ENCODE measurements around the gene SEC11A.

The SEC11A gene

GRCh38 chr15:84659904-84660781 is 55.8 kb downstream of the SEC11A start:
- no peak for TF ChIP-seq YY1 (IDR thresholded peaks at IDR 0.05; ENCODE audit: low read depth)
- no peak for TF ChIP-seq CEBPB (IDR thresholded peaks at IDR 0.05)
- no peak for TF ChIP-seq EGR1 (IDR thresholded peaks at IDR 0.05)
- TF ChIP-seq RAD21 (IDR thresholded peaks at IDR 0.05; ENCODE audit: low read depth), result no peak
- TF ChIP-seq TAF1 (IDR thresholded peaks at IDR 0.05; ENCODE audit: low read depth), result no peak
- no peak for TF ChIP-seq REST (IDR thresholded peaks at IDR 0.05; ENCODE audit: low read depth)
- TF ChIP-seq FOXM1 (IDR thresholded peaks at IDR 0.05; ENCODE audit: borderline replicate concordance, low read depth), result no peak
- no peak for TF ChIP-seq TEAD4 (IDR thresholded peaks at IDR 0.05)
- no peak for TF ChIP-seq NFIC (IDR thresholded peaks at IDR 0.05)
- no peak for TF ChIP-seq EP300 (IDR thresholded peaks at IDR 0.05; ENCODE audit: borderline replicate concordance)
- no peak for TF ChIP-seq ZBTB7A (IDR thresholded peaks at IDR 0.05; ENCODE audit: low read depth)
- no peak for TF ChIP-seq USF1 (IDR thresholded peaks at IDR 0.05)
- TF ChIP-seq CREB1 (IDR thresholded peaks at IDR 0.05; ENCODE audit: low read depth), result no peak
- no peak for TF ChIP-seq TCF12 (IDR thresholded peaks at IDR 0.05; ENCODE audit: low read depth)
- TF ChIP-seq MAX (IDR thresholded peaks at IDR 0.05), result no peak

GRCh38 chr15:84658788-84659411 is 57.0 kb downstream of the SEC11A start:
- TF ChIP-seq TCF12 (IDR thresholded peaks at IDR 0.05; ENCODE audit: low read depth) (no peak), NFIC (IDR thresholded peaks at IDR 0.05) (no peak), ZBTB7A (IDR thresholded peaks at IDR 0.05; ENCODE audit: low read depth) (no peak), YY1 (IDR thresholded peaks at IDR 0.05; ENCODE audit: low read depth) (no peak), USF1 (IDR thresholded peaks at IDR 0.05) (no peak), RAD21 (IDR thresholded peaks at IDR 0.05; ENCODE audit: low read depth) (no peak), CEBPB (IDR thresholded peaks at IDR 0.05) (no peak), MAX (IDR thresholded peaks at IDR 0.05) (no peak), TAF1 (IDR thresholded peaks at IDR 0.05; ENCODE audit: low read depth) (no peak), CREB1 (IDR thresholded peaks at IDR 0.05; ENCODE audit: low read depth) (no peak), EP300 (IDR thresholded peaks at IDR 0.05; ENCODE audit: borderline replicate concordance) (no peak), EGR1 (IDR thresholded peaks at IDR 0.05) (no peak)

GRCh38 chr15:84658080-84658787 is 57.7 kb downstream of the SEC11A start, which contains the start of gene NMB:
TSS of gene NMB (minus strand) at chr15:84658199. CDS start at chr15:84658152, 47 bp downstream.
- TF ChIP-seq REST (IDR thresholded peaks at IDR 0.05; ENCODE audit: low read depth), result no peak
- TF ChIP-seq CREB1 (IDR thresholded peaks at IDR 0.05; ENCODE audit: low read depth), result no peak
- no peak for TF ChIP-seq EP300 (IDR thresholded peaks at IDR 0.05; ENCODE audit: borderline replicate concordance)
- no peak for TF ChIP-seq RAD21 (IDR thresholded peaks at IDR 0.05; ENCODE audit: low read depth)
- TF ChIP-seq TEAD4 (IDR thresholded peaks at IDR 0.05), result no peak
- 0 out of 2 replicates have a peak, but pooled peaks have one; percentile 13 for TF ChIP-seq TCF12 (IDR thresholded peaks at IDR 0.05; ENCODE audit: low read depth)
- peak; percentile 64; the same call in 1 of the 2 replicates for TF ChIP-seq ZBTB7A (IDR thresholded peaks at IDR 0.05; ENCODE audit: low read depth)
- no peak for TF ChIP-seq NFIC (IDR thresholded peaks at IDR 0.05)
- TF ChIP-seq CEBPB (IDR thresholded peaks at IDR 0.05), result no peak
- TF ChIP-seq YY1 (IDR thresholded peaks at IDR 0.05; ENCODE audit: low read depth), result no peak
- no peak for TF ChIP-seq USF1 (IDR thresholded peaks at IDR 0.05)
- no peak for TF ChIP-seq EGR1 (IDR thresholded peaks at IDR 0.05)
- TF ChIP-seq TAF1 (IDR thresholded peaks at IDR 0.05; ENCODE audit: low read depth), result 0 out of 2 replicates have a peak, but pooled peaks have one; percentile 27
- TF ChIP-seq FOXM1 (IDR thresholded peaks at IDR 0.05; ENCODE audit: borderline replicate concordance, low read depth), result no peak
- TF ChIP-seq MAX (IDR thresholded peaks at IDR 0.05), result peak; percentile 12; the same call in 1 of the 2 replicates

- TF ChIP-seq TAF1 (IDR thresholded peaks at IDR 0.05; ENCODE audit: low read depth) (no peak), MAX (IDR thresholded peaks at IDR 0.05) (no peak), CREB1 (IDR thresholded peaks at IDR 0.05; ENCODE audit: low read depth) (no peak), NFIC (IDR thresholded peaks at IDR 0.05) (no peak)
Measured at GRCh38 chr15:84657748-84658079, 58.2 kb downstream of the SEC11A start.
